Measurements from ENCODE around the gene MATK. TPM values are rescaled to one million over a fixed set of nuclear protein-coding genes. Genes with fewer than 3 reads are reported as not detected.

Gene MATK
- total RNA-seq, 1 experiment from 2014 or later = 28.3 TPM

DNA sequence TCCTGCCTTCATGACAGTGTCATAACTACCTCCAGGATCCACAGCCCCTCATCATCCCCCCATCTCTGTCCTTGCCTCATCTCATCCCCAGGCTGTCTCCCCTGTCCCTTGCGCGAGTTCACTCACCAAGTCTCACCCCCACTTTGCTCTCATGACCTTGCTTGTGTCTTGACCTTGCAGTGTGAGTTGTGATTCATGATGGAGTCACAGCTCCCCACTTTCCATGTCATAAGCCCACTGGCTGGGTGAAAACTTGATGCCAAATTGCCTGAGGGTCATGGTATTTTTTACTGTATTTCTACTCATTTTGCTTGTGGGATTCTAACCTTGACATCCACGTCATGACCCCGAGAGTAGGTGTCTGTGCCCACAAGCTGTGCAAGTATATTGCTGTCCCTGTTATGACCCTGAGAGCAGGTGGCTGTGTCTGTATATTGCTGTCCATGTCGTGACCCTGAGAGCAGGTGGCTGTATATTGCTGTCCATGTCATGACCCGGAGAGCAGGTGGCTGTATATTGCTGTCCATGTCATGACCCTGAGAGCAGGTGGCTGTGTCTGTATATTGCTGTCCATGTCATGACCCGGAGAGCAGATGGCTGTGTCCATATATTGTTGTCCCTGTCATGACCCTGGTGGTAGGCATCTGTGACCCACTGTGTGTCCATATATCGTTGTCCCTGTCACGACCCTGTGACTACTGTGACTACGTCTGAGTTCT, 48.5 kb downstream of the MATK start (continued):
- TF ChIP-seq, protein P1, sequence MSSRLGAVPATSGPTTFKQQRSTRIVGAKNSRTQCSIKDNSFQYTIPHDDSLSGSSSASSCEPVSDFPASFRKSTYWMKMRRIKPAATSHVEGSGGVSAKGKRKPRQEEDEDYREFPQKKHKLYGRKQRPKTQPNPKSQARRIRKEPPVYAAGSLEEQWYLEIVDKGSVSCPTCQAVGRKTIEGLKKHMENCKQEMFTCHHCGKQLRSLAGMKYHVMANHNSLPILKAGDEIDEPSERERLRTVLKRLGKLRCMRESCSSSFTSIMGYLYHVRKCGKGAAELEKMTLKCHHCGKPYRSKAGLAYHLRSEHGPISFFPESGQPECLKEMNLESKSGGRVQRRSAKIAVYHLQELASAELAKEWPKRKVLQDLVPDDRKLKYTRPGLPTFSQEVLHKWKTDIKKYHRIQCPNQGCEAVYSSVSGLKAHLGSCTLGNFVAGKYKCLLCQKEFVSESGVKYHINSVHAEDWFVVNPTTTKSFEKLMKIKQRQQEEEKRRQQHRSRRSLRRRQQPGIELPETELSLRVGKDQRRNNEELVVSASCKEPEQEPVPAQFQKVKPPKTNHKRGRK (CRISPR knock-in tag; IDR thresholded peaks at IDR 0.05; ENCODE audit: borderline replicate concordance) = no peak

DNA sequence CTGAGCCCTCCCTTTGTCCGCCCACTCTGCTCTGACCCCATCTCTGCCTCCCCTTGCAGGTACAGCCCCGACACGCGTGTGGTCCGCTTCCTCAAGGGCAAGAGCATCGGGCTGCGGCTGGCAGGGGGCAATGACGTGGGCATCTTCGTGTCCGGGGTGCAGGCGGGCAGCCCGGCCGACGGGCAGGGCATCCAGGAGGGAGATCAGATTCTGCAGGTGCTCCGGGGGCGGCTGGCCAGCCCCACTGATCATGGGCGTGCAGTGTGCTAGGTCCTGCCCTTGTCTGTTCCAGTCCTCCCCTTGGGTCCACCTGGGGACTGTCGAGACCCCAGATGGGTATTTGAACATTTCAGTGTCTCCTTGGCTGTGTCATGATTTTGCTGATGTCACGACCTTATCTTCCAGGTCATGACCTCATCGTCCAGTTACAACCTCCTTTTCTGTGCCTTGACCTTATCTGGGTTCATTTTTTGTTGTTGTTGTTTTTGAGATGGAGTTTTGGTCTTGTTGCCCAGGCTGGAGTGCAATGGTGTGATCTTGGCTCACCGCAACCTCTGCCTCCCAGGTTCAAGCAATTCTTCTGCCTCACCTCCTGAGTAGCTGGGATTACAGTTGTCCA, 50.0 kb downstream of the MATK start:
- no peak overlapping the region for H3K4me3 Mint-ChIP-seq
- no peaks in the 10 kb centered on the region for H3K9me3 Mint-ChIP-seq
- no peak overlapping the region for H3K27ac Mint-ChIP-seq
- POLR2A ChIA-PET = interaction anchor here (0.7 kb wide), 1 partner anchor 26 kb away, joined by 6 read pairs; no protein-coding TSS in a partner anchor
- ATAC-seq (no peak), DNase-seq (ENCODE audit: low spot score) (no peak)
- no peaks in the 10 kb centered on the region for H3K4me1 Mint-ChIP-seq
- peaks cover 11% of the 10 kb centered on the region; the same call in 1 of the 2 replicates for H3K36me3 Mint-ChIP-seq
- CTCF ChIA-PET = no interaction called here
- H3K27me3 Mint-ChIP-seq (ENCODE audit: low read depth) = no peaks in the 10 kb centered on the region
- TF ChIP-seq ZBTB21 (CRISPR knock-in tag; IDR thresholded peaks at IDR 0.05; ENCODE audit: borderline replicate concordance) (no peak), TCF7 (CRISPR knock-in tag; IDR thresholded peaks at IDR 0.05; ENCODE audit: low read depth) (no peak), ATF1 (CRISPR knock-in tag; IDR thresholded peaks at IDR 0.05) (no peak), NFATC4 (CRISPR knock-in tag; IDR thresholded peaks at IDR 0.05) (no peak), PRRX2 (CRISPR knock-in tag; IDR thresholded peaks at IDR 0.05) (no peak), NFYB (CRISPR knock-in tag; conservative IDR thresholded peaks at IDR 0.05; ENCODE audit: low read depth) (no peak), NR1H2 (CRISPR knock-in tag; IDR thresholded peaks at IDR 0.05) (no peak), MXD4 (CRISPR knock-in tag; IDR thresholded peaks at IDR 0.05; ENCODE audit: borderline replicate concordance) (no peak), NR3C1 (CRISPR knock-in tag; conservative IDR thresholded peaks at IDR 0.05; ENCODE audit: low read depth) (no peak)
- TF ChIP-seq, protein P2, sequence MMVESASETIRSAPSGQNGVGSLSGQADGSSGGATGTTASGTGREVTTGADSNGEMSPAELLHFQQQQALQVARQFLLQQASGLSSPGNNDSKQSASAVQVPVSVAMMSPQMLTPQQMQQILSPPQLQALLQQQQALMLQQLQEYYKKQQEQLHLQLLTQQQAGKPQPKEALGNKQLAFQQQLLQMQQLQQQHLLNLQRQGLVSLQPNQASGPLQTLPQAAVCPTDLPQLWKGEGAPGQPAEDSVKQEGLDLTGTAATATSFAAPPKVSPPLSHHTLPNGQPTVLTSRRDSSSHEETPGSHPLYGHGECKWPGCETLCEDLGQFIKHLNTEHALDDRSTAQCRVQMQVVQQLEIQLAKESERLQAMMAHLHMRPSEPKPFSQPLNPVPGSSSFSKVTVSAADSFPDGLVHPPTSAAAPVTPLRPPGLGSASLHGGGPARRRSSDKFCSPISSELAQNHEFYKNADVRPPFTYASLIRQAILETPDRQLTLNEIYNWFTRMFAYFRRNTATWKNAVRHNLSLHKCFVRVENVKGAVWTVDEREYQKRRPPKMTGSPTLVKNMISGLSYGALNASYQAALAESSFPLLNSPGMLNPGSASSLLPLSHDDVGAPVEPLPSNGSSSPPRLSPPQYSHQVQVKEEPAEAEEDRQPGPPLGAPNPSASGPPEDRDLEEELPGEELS (CRISPR knock-in tag; IDR thresholded peaks at IDR 0.05) = no peak
- TF ChIP-seq, protein P3, sequence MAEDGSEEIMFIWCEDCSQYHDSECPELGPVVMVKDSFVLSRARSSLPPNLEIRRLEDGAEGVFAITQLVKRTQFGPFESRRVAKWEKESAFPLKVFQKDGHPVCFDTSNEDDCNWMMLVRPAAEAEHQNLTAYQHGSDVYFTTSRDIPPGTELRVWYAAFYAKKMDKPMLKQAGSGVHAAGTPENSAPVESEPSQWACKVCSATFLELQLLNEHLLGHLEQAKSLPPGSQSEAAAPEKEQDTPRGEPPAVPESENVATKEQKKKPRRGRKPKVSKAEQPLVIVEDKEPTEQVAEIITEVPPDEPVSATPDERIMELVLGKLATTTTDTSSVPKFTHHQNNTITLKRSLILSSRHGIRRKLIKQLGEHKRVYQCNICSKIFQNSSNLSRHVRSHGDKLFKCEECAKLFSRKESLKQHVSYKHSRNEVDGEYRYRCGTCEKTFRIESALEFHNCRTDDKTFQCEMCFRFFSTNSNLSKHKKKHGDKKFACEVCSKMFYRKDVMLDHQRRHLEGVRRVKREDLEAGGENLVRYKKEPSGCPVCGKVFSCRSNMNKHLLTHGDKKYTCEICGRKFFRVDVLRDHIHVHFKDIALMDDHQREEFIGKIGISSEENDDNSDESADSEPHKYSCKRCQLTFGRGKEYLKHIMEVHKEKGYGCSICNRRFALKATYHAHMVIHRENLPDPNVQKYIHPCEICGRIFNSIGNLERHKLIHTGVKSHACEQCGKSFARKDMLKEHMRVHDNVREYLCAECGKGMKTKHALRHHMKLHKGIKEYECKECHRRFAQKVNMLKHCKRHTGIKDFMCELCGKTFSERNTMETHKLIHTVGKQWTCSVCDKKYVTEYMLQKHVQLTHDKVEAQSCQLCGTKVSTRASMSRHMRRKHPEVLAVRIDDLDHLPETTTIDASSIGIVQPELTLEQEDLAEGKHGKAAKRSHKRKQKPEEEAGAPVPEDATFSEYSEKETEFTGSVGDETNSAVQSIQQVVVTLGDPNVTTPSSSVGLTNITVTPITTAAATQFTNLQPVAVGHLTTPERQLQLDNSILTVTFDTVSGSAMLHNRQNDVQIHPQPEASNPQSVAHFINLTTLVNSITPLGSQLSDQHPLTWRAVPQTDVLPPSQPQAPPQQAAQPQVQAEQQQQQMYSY (CRISPR knock-in tag; IDR thresholded peaks at IDR 0.05) = no peak
- TF ChIP-seq, protein P4, sequence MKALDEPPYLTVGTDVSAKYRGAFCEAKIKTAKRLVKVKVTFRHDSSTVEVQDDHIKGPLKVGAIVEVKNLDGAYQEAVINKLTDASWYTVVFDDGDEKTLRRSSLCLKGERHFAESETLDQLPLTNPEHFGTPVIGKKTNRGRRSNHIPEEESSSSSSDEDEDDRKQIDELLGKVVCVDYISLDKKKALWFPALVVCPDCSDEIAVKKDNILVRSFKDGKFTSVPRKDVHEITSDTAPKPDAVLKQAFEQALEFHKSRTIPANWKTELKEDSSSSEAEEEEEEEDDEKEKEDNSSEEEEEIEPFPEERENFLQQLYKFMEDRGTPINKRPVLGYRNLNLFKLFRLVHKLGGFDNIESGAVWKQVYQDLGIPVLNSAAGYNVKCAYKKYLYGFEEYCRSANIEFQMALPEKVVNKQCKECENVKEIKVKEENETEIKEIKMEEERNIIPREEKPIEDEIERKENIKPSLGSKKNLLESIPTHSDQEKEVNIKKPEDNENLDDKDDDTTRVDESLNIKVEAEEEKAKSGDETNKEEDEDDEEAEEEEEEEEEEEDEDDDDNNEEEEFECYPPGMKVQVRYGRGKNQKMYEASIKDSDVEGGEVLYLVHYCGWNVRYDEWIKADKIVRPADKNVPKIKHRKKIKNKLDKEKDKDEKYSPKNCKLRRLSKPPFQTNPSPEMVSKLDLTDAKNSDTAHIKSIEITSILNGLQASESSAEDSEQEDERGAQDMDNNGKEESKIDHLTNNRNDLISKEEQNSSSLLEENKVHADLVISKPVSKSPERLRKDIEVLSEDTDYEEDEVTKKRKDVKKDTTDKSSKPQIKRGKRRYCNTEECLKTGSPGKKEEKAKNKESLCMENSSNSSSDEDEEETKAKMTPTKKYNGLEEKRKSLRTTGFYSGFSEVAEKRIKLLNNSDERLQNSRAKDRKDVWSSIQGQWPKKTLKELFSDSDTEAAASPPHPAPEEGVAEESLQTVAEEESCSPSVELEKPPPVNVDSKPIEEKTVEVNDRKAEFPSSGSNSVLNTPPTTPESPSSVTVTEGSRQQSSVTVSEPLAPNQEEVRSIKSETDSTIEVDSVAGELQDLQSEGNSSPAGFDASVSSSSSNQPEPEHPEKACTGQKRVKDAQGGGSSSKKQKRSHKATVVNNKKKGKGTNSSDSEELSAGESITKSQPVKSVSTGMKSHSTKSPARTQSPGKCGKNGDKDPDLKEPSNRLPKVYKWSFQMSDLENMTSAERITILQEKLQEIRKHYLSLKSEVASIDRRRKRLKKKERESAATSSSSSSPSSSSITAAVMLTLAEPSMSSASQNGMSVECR (CRISPR knock-in tag; IDR thresholded peaks at IDR 0.05; ENCODE audit: borderline replicate concordance) = no peak
- TF ChIP-seq, protein P5, sequence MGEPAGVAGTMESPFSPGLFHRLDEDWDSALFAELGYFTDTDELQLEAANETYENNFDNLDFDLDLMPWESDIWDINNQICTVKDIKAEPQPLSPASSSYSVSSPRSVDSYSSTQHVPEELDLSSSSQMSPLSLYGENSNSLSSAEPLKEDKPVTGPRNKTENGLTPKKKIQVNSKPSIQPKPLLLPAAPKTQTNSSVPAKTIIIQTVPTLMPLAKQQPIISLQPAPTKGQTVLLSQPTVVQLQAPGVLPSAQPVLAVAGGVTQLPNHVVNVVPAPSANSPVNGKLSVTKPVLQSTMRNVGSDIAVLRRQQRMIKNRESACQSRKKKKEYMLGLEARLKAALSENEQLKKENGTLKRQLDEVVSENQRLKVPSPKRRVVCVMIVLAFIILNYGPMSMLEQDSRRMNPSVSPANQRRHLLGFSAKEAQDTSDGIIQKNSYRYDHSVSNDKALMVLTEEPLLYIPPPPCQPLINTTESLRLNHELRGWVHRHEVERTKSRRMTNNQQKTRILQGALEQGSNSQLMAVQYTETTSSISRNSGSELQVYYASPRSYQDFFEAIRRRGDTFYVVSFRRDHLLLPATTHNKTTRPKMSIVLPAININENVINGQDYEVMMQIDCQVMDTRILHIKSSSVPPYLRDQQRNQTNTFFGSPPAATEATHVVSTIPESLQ (CRISPR knock-in tag; IDR thresholded peaks at IDR 0.05) = no peak
- TF ChIP-seq, protein P6, sequence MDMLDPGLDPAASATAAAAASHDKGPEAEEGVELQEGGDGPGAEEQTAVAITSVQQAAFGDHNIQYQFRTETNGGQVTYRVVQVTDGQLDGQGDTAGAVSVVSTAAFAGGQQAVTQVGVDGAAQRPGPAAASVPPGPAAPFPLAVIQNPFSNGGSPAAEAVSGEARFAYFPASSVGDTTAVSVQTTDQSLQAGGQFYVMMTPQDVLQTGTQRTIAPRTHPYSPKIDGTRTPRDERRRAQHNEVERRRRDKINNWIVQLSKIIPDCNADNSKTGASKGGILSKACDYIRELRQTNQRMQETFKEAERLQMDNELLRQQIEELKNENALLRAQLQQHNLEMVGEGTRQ (CRISPR knock-in tag; IDR thresholded peaks at IDR 0.05) = no peak
- TF ChIP-seq, protein P7, sequence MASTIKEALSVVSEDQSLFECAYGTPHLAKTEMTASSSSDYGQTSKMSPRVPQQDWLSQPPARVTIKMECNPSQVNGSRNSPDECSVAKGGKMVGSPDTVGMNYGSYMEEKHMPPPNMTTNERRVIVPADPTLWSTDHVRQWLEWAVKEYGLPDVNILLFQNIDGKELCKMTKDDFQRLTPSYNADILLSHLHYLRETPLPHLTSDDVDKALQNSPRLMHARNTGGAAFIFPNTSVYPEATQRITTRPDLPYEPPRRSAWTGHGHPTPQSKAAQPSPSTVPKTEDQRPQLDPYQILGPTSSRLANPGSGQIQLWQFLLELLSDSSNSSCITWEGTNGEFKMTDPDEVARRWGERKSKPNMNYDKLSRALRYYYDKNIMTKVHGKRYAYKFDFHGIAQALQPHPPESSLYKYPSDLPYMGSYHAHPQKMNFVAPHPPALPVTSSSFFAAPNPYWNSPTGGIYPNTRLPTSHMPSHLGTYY (CRISPR knock-in tag; IDR thresholded peaks at IDR 0.05) = no peak
- TF ChIP-seq, protein P8, sequence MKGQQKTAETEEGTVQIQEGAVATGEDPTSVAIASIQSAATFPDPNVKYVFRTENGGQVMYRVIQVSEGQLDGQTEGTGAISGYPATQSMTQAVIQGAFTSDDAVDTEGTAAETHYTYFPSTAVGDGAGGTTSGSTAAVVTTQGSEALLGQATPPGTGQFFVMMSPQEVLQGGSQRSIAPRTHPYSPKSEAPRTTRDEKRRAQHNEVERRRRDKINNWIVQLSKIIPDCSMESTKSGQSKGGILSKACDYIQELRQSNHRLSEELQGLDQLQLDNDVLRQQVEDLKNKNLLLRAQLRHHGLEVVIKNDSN (CRISPR knock-in tag; IDR thresholded peaks at IDR 0.05) = no peak
